Astrocyte of the spinal cord (primary cell): ENCODE data around the gene CPNE9.

Source experiments
- DNase-seq: peaks from one replicate; pipeline ENCODE4 v3.0.0; 2011; ENCODE audit warnings: low read depth, low spot score
- H3K4me3 ChIP-seq: 2 replicates; pipeline ENCODE4 v1.5.1; 2011; ENCODE audit warnings: low read depth, mild to moderate bottlenecking, low read length, moderate library complexity
- CTCF ChIP-seq: IDR thresholded peaks from 2 replicates; pipeline ENCODE4 v1.5.1; 2012; ENCODE audit warnings: low read depth, mild to moderate bottlenecking, low read length, inconsistent platforms
- in situ Hi-C: cut with HindIII; loops from 2 replicates; pipeline ENCODE4 v1.10.0; 2017; ENCODE audit warnings: low sequenced_read_pairs

CPNE9 gene

GRCh38 chr3:9727743-9728142 lies 24.1 kb downstream of the CPNE9 start:
- DNase-seq = no peak
- no peak overlapping the region for H3K4me3 ChIP-seq
- in situ Hi-C loops = no loop called here
- no peak for TF ChIP-seq CTCF

GRCh38 chr3:9729419-9729818 lies 25.8 kb downstream of the CPNE9 start:
- in situ Hi-C loops = no loop called here
- no peak overlapping the region for H3K4me3 ChIP-seq
- no peak for TF ChIP-seq CTCF
- no peak for DNase-seq

GRCh38 chr3:9730657-9731205 lies 27.1 kb downstream of the CPNE9 start:
- H3K4me3 ChIP-seq = peak overlapping the region; percentile 43
- DNase-seq = no peak
- TF ChIP-seq CTCF = no peak
- in situ Hi-C loops = no loop called here

- TF ChIP-seq CTCF = peak; percentile 12
- H3K4me3 ChIP-seq = peak within 1 kb of the TSS; percentile 84
- in situ Hi-C loops = no loop called here
- peak; percentile 100 for DNase-seq
These were observed 27.8 kb downstream of the CPNE9 start, which contains the start of gene BRPF1 for GRCh38 chr3:9731206-9732079. Gene BRPF1 (plus strand): TSS chr3:9731735. CDS start chr3:9734141, 2,406 bp downstream.

DNA sequence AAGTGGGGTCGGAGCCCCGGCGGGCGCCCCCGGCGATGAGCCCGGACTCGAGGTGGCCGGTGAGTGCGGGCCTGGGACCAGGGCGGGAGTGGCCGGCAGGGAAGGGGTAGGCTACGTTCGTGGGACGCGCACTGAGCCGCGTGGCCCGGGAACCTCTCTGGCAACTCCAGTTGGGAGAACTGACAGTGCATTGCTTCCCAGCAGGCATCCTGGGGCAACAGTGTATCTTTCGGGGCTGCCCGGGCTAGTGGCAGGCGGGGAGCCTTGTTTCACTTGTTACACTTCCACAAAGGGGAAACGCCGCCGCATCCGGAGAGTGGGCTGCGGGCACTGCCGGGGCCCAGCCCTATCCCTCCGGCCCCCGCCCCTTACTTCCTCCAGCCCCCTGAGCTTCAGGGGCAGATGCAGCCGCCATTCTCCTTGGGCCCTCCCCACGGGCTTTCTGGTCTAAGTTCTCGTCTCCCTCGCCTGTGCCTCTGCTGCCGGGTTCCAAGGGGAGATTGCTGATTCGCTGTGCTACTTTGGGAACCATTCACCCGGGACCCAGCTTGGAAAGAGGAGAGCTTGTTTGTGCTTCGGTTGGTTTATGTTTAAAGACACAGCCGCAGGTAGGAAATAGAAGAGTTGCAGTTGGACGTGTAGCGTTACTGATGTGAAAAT lies 28.6 kb downstream of the CPNE9 start:
- peak overlapping the region; percentile 84 for H3K4me3 ChIP-seq
- TF ChIP-seq CTCF = no peak
- no peak for DNase-seq
- in situ Hi-C loops = no loop called here

- in situ Hi-C loops = no loop called here
- TF ChIP-seq CTCF = no peak
- H3K4me3 ChIP-seq = peak overlapping the region; percentile 84
- no peak for DNase-seq
These were observed 29.1 kb downstream of the CPNE9 start for GRCh38 chr3:9732740-9733115.
